Calu3 (cell line): ENCODE results near the gene LRSAM1. TPM values are rescaled to one million over a fixed set of nuclear protein-coding genes. Genes with fewer than 3 reads are reported as not detected.

ENCODE experiments used
- BruUV-seq: library from RNA; stranded (reverse); fragments of 400-500 nt; replicated peaks from 2 replicates; lab custom pipeline; 2021; lab: Mats Ljungman, UMichigan
- CTCF ChIA-PET: fragments of 300-600 bp; sonication (Branson Sonifier 250); formaldehyde crosslinking; loops from one replicate; lab custom pipeline; 2022; ENCODE audit warnings: antibody characterized with exemption; lab: Charles Lee
- DNase-seq: peaks from one replicate; pipeline ENCODE4 v3.0.0; 2022
- H3K27ac Mint-ChIP-seq: one replicate; pipeline ENCODE4 v1.8.0; 2022; ENCODE audit warnings: mixed read lengths; ENCODE audit not compliant: unreplicated experiment
- H3K27me3 Mint-ChIP-seq: one replicate; pipeline ENCODE4 v1.8.0; 2022; ENCODE audit warnings: mixed read lengths; ENCODE audit not compliant: unreplicated experiment
- H3K36me3 Mint-ChIP-seq: one replicate; pipeline ENCODE4 v1.8.0; 2022; ENCODE audit warnings: mild to moderate bottlenecking, moderate library complexity, mixed read lengths; ENCODE audit not compliant: insufficient read depth, unreplicated experiment
- H3K4me1 Mint-ChIP-seq: one replicate; pipeline ENCODE4 v1.8.0; 2022; ENCODE audit warnings: mild to moderate bottlenecking, low read depth, mixed read lengths; ENCODE audit not compliant: unreplicated experiment
- H3K4me3 Mint-ChIP-seq: one replicate; pipeline ENCODE4 v1.8.0; 2022; ENCODE audit warnings: mild to moderate bottlenecking, low read depth, moderate library complexity, mixed read lengths; ENCODE audit not compliant: unreplicated experiment
- H3K9me3 Mint-ChIP-seq: one replicate; pipeline ENCODE4 v1.8.0; 2022; ENCODE audit warnings: low read depth, mixed read lengths; ENCODE audit not compliant: unreplicated experiment
- CTCF ChIP-seq: fragments of 200-600 bp; IDR thresholded peaks from one replicate; pipeline ENCODE4 v1.8.0; 2022; ENCODE audit warnings: antibody characterized with exemption; ENCODE audit not compliant: unreplicated experiment
- intact Hi-C: fragments of 100-400 bp; cut with micrococcal nuclease; formaldehyde crosslinking; loops from one replicate; pipeline ENCODE4 v1.10.0; 2022; ENCODE audit not compliant: unreplicated experiment
- total RNA-seq: library from RNA; stranded (reverse); gene quantifications from 2 replicates; pipeline ENCODE4 v1.2.3, GENCODE V29; 2022

The LRSAM1 gene
- total RNA-seq, 1 experiment from 2014 or later = 12.0 TPM

GRCh38 chr9:127536499-127536898, 85.2 kb downstream of the LRSAM1 start:
- Mint-ChIP-seq H3K27me3 (no peaks in the 10 kb centered on the region), H3K36me3 (peaks cover 13% of the 10 kb centered on the region), H3K4me3 (no peak overlapping the region), H3K4me1 (peaks cover 14% of the 10 kb centered on the region), H3K9me3 (no peaks in the 10 kb centered on the region), H3K27ac (no peak overlapping the region)
- TF ChIP-seq CTCF = no peak
- CTCF ChIA-PET = no interaction called here
- DNase-seq = no peak
- intact Hi-C loops = no loop called here
- no TSS peak for BruUV-seq

- DNase-seq = no peak
- no peak overlapping the region for H3K27ac Mint-ChIP-seq
- BruUV-seq = no TSS peak
- no peaks in the 10 kb centered on the region for H3K9me3 Mint-ChIP-seq
- intact Hi-C loops = no loop called here
- H3K4me3 Mint-ChIP-seq = no peak overlapping the region
- H3K27me3 Mint-ChIP-seq = no peaks in the 10 kb centered on the region
- H3K4me1 Mint-ChIP-seq = peaks cover 14% of the 10 kb centered on the region
- CTCF ChIA-PET = interaction anchor here (0.7 kb wide), 1 partner anchor 9 kb away, joined by 3 read pairs; no protein-coding TSS in a partner anchor
- no peak for TF ChIP-seq CTCF
- peaks cover 18% of the 10 kb centered on the region for H3K36me3 Mint-ChIP-seq
These were observed 85.7 kb downstream of the LRSAM1 start for GRCh38 chr9:127537014-127537413.

- H3K27ac Mint-ChIP-seq = no peak overlapping the region
- no peak for DNase-seq
These were observed 86.5 kb downstream of the LRSAM1 start for GRCh38 chr9:127537792-127538191.

GRCh38 chr9:127538849-127539258, 87.5 kb downstream of the LRSAM1 start:
- Mint-ChIP-seq H3K9me3 (no peaks in the 10 kb centered on the region), H3K27me3 (no peaks in the 10 kb centered on the region), H3K4me3 (no peak overlapping the region), H3K36me3 (peaks cover 22% of the 10 kb centered on the region), H3K4me1 (peaks cover 22% of the 10 kb centered on the region), H3K27ac (no peak overlapping the region)
- CTCF ChIA-PET = interaction anchor here (0.6 kb wide), 1 partner anchor 25 kb away, joined by 3 read pairs; no protein-coding TSS in a partner anchor
- no TSS peak for BruUV-seq
- no peak for DNase-seq
- TF ChIP-seq CTCF = no peak
- intact Hi-C loops = no loop called here

More at GRCh38 chr9:127537792-127538191, 86.5 kb downstream of the LRSAM1 start:
- TF ChIP-seq CTCF = no peak
- peaks cover 14% of the 10 kb centered on the region for H3K4me1 Mint-ChIP-seq
- no peaks in the 10 kb centered on the region for H3K9me3 Mint-ChIP-seq
- peaks cover 23% of the 10 kb centered on the region for H3K36me3 Mint-ChIP-seq
- CTCF ChIA-PET = no interaction called here
- no peaks in the 10 kb centered on the region for H3K27me3 Mint-ChIP-seq
- BruUV-seq = no TSS peak
- H3K4me3 Mint-ChIP-seq = no peak overlapping the region
- intact Hi-C loops = no loop called here
